ENCODE data around the gene PTPRA. TPM values are rescaled to one million over a fixed set of nuclear protein-coding genes. Genes with fewer than 3 reads are reported as not detected.
A peak's percentile ranks its signal among the peaks of the same experiment; 100 is the strongest.

The PTPRA gene
- total and polyA plus RNA-seq, 5 donors: 11.8 to 37.5 (median 34.2) TPM

DNA sequence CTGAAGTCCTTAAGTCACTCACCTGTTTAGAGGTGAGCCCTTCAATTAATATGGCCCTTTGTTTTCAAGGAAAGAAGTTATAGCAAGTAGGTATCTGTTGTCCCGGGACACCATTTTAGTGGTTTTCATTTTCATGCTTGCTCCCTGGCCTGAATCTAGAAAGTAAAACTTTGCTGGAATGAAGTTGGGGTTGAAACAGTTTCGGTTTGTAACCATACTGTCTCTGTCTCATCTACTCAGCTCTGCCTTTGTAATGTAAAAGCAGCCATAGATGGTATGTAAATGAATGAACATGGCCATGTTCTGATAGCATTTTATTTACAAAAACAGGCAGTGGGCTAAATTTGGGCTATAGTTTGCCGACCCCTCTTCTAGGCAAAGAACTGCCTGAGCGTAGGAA is 105.2 kb downstream of the PTPRA start:
- Histone ChIP-seq H3K9me3 (ENCODE audit: control insufficient read depth, low read length) (no peaks in the 10 kb centered on the region), H3K4me1 (ENCODE audit: control insufficient read depth, insufficient read depth, low read length) (no peaks in the 10 kb centered on the region), H3K27me3 (ENCODE audit: control insufficient read depth, insufficient read depth) (no peaks in the 10 kb centered on the region), H3K4me3 (ENCODE audit: low read length) (no peak overlapping the region), H3K27ac (ENCODE audit: low read length) (no peak overlapping the region)
- 79% methylated on average over 4 of the region's 4 CpGs for WGBS
- intact Hi-C loops (cut with DNase I): no loop called here
- ATAC-seq (no peak), DNase-seq (no peak)

DNA sequence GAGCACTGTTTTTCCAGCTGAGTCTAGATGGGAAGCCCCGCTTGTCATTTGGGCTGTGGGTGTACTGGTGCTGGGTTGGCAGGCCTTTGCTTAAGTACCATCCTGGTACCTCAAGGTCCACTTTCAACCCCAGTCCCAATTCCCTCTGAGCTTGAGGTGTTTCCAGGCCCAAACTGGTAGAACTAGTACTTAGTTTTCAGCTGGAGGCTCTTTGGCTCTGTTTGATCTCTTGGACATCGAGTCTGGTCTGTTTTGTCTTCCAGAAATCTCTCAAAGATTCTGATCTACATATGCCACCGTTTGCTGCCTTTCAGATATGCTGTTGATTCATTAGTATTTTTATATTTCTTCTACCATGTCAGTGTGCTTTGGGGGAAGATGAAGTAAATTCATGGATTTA is 108.4 kb downstream of the PTPRA start:
- intact Hi-C loops (cut with DNase I): no loop called here
- no peak for ATAC-seq
- WGBS: 90% methylated on average over 3 of the region's 3 CpGs

DNA sequence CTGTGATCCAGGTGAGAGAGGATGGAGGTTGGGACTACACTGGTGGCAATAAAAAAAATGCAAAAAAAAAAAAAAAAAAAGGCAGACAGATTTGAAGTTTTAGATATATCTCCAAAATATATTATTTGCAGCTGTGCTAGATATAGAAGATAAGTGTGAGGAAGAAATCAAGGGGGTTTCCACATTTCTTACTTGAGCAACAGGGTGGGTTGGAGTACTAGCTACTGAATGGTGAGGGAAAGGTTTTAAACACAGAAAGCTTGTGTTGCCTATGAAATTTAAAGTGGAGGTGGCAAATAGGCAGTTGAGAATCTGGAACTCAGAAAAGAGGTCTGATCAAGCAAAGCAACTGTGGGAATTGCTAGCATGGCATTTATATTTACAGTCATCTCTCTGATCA is 110.2 kb downstream of the PTPRA start:
- no peak for DNase-seq
- H3K27me3 ChIP-seq (ENCODE audit: control insufficient read depth, insufficient read depth): no peaks in the 10 kb centered on the region
- H3K4me3 ChIP-seq (ENCODE audit: low read length): no peak overlapping the region
- H3K4me1 ChIP-seq (ENCODE audit: control insufficient read depth, insufficient read depth, low read length): peaks cover 7% of the 10 kb centered on the region
- intact Hi-C loops (cut with DNase I): no loop called here
- no peak overlapping the region for H3K27ac ChIP-seq (ENCODE audit: low read length)
- H3K9me3 ChIP-seq (ENCODE audit: control insufficient read depth, low read length): no peaks in the 10 kb centered on the region
- no peak for ATAC-seq

More for the DNA sequence above, 108.4 kb downstream of the PTPRA start:
- H3K27me3 ChIP-seq (ENCODE audit: control insufficient read depth, insufficient read depth): no peaks in the 10 kb centered on the region
- no peak overlapping the region for H3K4me3 ChIP-seq (ENCODE audit: low read length)
- DNase-seq: no peak
- H3K9me3 ChIP-seq (ENCODE audit: control insufficient read depth, low read length): no peaks in the 10 kb centered on the region
- no peak overlapping the region for H3K27ac ChIP-seq (ENCODE audit: low read length)
- peaks cover 7% of the 10 kb centered on the region for H3K4me1 ChIP-seq (ENCODE audit: control insufficient read depth, insufficient read depth, low read length)

DNA sequence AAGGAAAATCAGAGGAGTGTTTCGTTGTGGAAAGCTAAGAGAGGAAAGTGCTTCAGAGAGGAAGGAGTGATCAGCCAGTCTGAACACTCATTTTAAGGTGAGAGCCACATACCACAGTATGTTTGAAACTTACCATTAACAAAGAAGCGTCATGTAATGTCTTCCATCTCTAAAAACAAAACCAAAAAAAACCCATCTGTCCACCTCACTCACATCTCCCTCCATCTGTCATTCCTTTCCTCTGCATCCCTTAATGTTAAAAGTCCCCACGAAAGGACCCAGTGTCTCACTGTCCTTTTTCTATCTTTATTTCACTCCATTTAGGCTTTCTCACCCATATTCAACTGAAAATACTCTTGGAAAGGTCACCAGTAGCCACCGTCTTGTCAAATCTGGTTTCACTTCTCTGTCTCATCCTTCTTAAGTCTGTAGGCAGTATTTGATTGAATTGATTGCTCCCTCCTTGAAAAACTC is 110.8 kb downstream of the PTPRA start:
- no peaks in the 10 kb centered on the region for H3K9me3 ChIP-seq (ENCODE audit: control insufficient read depth, low read length)
- no peak overlapping the region for H3K27ac ChIP-seq (ENCODE audit: low read length)
- H3K27me3 ChIP-seq (ENCODE audit: control insufficient read depth, insufficient read depth): no peaks in the 10 kb centered on the region
- peaks cover 7% of the 10 kb centered on the region for H3K4me1 ChIP-seq (ENCODE audit: control insufficient read depth, insufficient read depth, low read length)
- no peak for DNase-seq
- no peak overlapping the region for H3K4me3 ChIP-seq (ENCODE audit: low read length)
- intact Hi-C loops (cut with DNase I): no loop called here
- 89% methylated on average over 4 of the region's 4 CpGs for WGBS
- ATAC-seq: no peak

DNA sequence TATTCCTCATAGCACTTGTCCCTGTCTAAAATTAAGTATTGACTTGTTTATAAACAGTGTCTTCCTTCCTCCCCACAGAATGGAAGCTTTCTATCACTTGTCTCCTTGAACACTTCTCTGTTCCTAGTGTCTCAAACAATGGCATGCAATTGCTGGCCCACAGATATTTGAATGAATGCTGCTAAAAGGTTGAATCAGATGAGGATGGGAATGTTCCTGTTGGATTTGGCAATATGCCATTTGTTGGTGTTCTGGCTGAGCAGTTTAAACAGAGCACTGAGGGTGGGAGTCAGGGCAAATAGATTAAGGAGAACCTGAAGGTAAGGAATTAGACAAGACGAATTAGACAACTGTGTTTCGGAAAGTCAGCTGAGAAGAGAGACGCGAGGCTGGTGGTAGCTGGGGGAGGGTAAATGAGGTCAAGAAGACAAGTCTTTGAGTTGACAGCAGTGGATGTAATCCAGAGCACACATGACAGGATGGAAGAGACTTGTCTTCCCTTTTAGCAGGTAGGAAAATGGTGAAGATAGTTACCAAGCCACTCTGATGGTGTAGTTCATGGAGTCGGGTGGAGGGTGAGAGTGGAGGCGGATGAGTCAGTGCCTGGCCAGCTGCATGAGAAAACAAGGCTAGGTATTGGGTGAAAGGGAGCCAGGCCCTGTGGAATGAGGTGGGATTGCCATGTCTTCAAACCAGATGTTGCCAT is 111.8 kb downstream of the PTPRA start:
- H3K9me3 ChIP-seq (ENCODE audit: control insufficient read depth, low read length): no peaks in the 10 kb centered on the region
- H3K27me3 ChIP-seq (ENCODE audit: control insufficient read depth, insufficient read depth): no peaks in the 10 kb centered on the region
- intact Hi-C loops (cut with DNase I): no loop called here
- H3K27ac ChIP-seq (ENCODE audit: low read length): no peak overlapping the region
- H3K4me1 ChIP-seq (ENCODE audit: control insufficient read depth, insufficient read depth, low read length): peaks cover 7% of the 10 kb centered on the region
- DNase-seq (no peak), ATAC-seq (peak; percentile 17 to 28)
- 67% methylated on average over 6 of the region's 6 CpGs for WGBS
- H3K4me3 ChIP-seq (ENCODE audit: low read length): no peak overlapping the region

DNA sequence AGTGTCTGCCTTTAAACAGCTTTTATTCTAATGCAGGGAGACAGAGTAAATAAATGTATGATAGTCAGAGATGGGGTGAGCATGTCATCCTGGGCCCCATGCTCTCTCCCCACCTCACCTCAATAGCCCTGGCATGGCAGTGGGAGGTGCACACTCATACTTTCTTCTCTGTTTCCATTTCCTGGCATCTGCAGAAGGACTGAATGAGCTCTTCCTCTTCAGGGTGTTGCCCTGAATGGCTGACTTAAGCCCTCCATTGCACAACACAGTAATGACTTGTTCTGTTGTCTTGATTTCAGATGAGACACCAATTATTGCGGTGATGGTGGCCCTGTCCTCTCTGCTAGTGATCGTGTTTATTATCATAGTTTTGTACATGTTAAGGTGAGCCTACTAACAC is 113.2 kb downstream of the PTPRA start:
- DNase-seq: no peak
- Histone ChIP-seq H3K9me3 (ENCODE audit: control insufficient read depth, low read length) (no peaks in the 10 kb centered on the region), H3K27ac (ENCODE audit: low read length) (no peak overlapping the region), H3K4me1 (ENCODE audit: control insufficient read depth, insufficient read depth, low read length) (peaks cover 7% of the 10 kb centered on the region), H3K27me3 (ENCODE audit: control insufficient read depth, insufficient read depth) (no peaks in the 10 kb centered on the region), H3K4me3 (ENCODE audit: low read length) (no peak overlapping the region)
- intact Hi-C loops (cut with DNase I): no loop called here
- 75% methylated on average over 2 of the region's 2 CpGs for WGBS
- peak; percentile 55 to 60 for ATAC-seq

DNA sequence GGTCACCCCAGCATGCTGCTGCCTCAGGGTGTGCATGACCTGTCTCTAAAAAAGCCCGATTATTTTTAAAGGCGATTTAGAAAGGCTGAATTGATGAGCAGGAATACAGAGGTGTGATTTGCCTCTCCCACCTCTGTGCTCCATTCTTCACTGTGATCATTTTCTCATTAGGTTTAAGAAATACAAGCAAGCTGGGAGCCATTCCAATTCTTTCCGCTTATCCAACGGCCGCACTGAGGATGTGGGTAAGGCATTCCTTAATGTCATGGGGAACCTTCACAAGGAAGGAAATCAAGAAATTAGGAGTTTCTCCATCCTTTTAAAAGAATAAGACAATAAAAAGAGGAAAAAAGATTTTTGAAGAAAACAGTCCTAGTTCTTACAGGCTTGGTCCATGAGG is 114.6 kb downstream of the PTPRA start:
- no peak for ATAC-seq
- 77% methylated on average over 5 of the region's 5 CpGs for WGBS
- no peak overlapping the region for H3K4me3 ChIP-seq (ENCODE audit: low read length)
- no peak overlapping the region for H3K27ac ChIP-seq (ENCODE audit: low read length)
- H3K4me1 ChIP-seq (ENCODE audit: control insufficient read depth, insufficient read depth, low read length): peaks cover 7% of the 10 kb centered on the region
- H3K27me3 ChIP-seq (ENCODE audit: control insufficient read depth, insufficient read depth): no peaks in the 10 kb centered on the region
- intact Hi-C loops (cut with DNase I): no loop called here
- no peak for DNase-seq
- H3K9me3 ChIP-seq (ENCODE audit: control insufficient read depth, low read length): no peaks in the 10 kb centered on the region

DNA sequence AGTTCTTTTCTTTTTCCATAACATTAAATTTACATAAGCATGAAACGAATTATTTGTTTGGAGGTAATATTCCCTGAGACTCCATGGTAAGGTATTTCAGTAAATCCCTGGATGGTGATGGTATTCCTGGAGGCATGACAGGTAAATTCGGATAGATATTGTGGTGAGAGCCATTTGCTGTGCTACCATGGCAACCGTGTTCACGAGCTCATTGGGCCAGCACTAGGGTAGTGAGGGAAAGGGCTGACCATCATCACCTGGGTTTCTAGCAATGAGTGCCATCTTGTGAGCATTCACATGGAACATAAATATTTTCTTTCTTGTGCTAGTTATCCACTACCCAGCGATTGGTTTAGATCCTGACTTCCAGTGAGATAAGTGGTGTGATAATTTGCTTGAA is 118.3 kb downstream of the PTPRA start:
- H3K27ac ChIP-seq (ENCODE audit: low read length): no peak overlapping the region
- ATAC-seq: no peak
- H3K27me3 ChIP-seq (ENCODE audit: control insufficient read depth, insufficient read depth): no peaks in the 10 kb centered on the region
- 90% methylated on average over 5 of the region's 5 CpGs for WGBS
- no peaks in the 10 kb centered on the region for H3K4me1 ChIP-seq (ENCODE audit: control insufficient read depth, insufficient read depth, low read length)
- no peaks in the 10 kb centered on the region for H3K9me3 ChIP-seq (ENCODE audit: control insufficient read depth, low read length)
- no peak for DNase-seq
- intact Hi-C loops (cut with DNase I): loop anchor here in 1 of 4 donors (10.0 kb wide), 1 partner anchor 117 kb away; the partner anchor contains the start of gene PTPRA
- H3K4me3 ChIP-seq (ENCODE audit: low read length): no peak overlapping the region

DNA sequence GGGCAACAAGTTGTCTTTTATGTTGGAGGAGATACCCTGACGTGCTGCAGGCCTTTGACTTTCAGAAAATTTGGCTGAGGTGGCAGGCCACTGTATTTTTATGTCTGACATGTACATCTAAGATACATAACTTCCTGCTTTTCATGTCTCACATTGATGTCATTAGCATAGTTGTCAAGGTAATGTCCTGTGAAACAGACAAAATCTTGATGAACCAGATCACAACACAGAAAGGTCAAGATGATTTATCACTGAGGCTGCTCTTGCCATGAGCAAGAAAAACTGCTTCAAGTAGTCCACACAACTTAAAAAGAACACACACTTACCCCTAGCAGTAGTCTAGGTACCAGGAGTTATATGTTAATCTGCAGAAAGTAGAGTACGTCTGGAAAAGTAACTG is 120.0 kb downstream of the PTPRA start:
- intact Hi-C loops (cut with DNase I): loop anchor here in 1 of 4 donors (10.0 kb wide), 1 partner anchor 118 kb away; the partner anchor contains the start of gene PTPRA
- no peak overlapping the region for H3K4me3 ChIP-seq (ENCODE audit: low read length)
- ATAC-seq (no peak), DNase-seq (no peak)
- WGBS: 82% methylated on average over 2 of the region's 2 CpGs
- no peaks in the 10 kb centered on the region for H3K27me3 ChIP-seq (ENCODE audit: control insufficient read depth, insufficient read depth)
- no peak overlapping the region for H3K27ac ChIP-seq (ENCODE audit: low read length)
- no peaks in the 10 kb centered on the region for H3K4me1 ChIP-seq (ENCODE audit: control insufficient read depth, insufficient read depth, low read length)
- H3K9me3 ChIP-seq (ENCODE audit: control insufficient read depth, low read length): no peaks in the 10 kb centered on the region

DNA sequence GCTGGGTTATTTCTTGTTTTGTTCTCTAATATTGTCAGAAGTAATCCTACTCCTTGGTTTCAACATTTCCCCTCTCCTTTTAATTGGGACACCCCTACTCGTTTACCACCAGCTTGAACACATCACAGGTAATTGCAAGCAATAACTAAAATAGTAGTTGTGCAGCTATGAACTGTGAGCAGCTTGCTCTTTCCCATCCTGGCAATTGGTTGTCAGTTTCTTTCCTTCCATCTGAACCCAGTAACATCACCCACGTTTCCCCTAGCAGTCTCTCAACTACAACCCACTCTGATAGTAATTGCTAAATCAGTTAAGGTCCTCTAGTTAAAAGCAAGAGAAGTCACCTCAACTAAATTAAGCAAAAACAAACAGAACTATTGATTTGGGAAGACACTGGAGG is 122.5 kb downstream of the PTPRA start:
- Histone ChIP-seq H3K27me3 (ENCODE audit: control insufficient read depth, insufficient read depth) (no peaks in the 10 kb centered on the region), H3K4me1 (ENCODE audit: control insufficient read depth, insufficient read depth, low read length) (no peaks in the 10 kb centered on the region), H3K4me3 (ENCODE audit: low read length) (no peak overlapping the region), H3K27ac (ENCODE audit: low read length) (no peak overlapping the region), H3K9me3 (ENCODE audit: control insufficient read depth, low read length) (no peaks in the 10 kb centered on the region)
- 78% methylated on average over 2 of the region's 2 CpGs for WGBS
- no peak for ATAC-seq
- no peak for DNase-seq
- intact Hi-C loops (cut with DNase I): loop anchor here in 1 of 4 donors (10.0 kb wide), 1 partner anchor 121 kb away; the partner anchor contains the start of gene PTPRA

DNA sequence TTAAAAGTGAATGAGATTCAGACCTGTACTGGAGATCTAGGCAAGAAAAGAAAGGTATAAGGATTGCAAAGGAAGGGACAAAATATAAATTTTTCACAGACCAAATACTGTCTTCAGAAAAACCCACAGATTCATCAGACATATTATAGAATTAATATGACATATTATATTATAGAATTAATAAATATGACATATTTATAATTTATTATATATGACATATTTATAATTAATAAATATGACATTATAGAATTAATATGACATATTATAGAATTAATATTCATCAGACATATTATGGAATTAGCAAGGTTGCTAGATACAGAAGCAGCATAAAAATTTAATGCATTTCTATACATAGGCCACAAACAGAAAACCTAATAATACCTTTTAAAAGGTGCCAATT is 125.4 kb downstream of the PTPRA start:
- no peak for ATAC-seq
- no peak overlapping the region for H3K4me3 ChIP-seq (ENCODE audit: low read length)
- DNase-seq: no peak
- no peak overlapping the region for H3K27ac ChIP-seq (ENCODE audit: low read length)
- no peaks in the 10 kb centered on the region for H3K4me1 ChIP-seq (ENCODE audit: control insufficient read depth, insufficient read depth, low read length)
- H3K27me3 ChIP-seq (ENCODE audit: control insufficient read depth, insufficient read depth): no peaks in the 10 kb centered on the region
- no peaks in the 10 kb centered on the region for H3K9me3 ChIP-seq (ENCODE audit: control insufficient read depth, low read length)
- intact Hi-C loops (cut with DNase I): loop anchor here in 1 of 4 donors (10.0 kb wide), 1 partner anchor 124 kb away; the partner anchor contains the start of gene PTPRA

All from right cardiac atrium (tissue), 5 donors.